Skeletal muscle tissue (tissue), 4 donors: Measurements from ENCODE around the gene FMNL3. TPM values are rescaled to one million over a fixed set of nuclear protein-coding genes. Genes with fewer than 3 reads are reported as not detected.
"Not testable (repeated sequence)": the region's sequence is repeated elsewhere in the genome, so short reads cannot be mapped to it uniquely, and the experiment has no call there.

Experiments
- H3K27ac ChIP-seq: one replicate; pipeline ENCODE4 v1.7.0; 2013; ENCODE audit warnings: mild to moderate bottlenecking, low read depth, low read length, inconsistent platforms
- H3K27me3 ChIP-seq, 3 donors: one replicate each; pipeline ENCODE4 v1.7.0; 2013; ENCODE audit warnings: low read length in 3 of 3; ENCODE audit not compliant: control insufficient read depth in 3 of 3, insufficient read depth in 3 of 3
- H3K36me3 ChIP-seq, 3 donors: one replicate each; pipeline ENCODE4 v1.7.0; 2013; ENCODE audit warnings: low read length in 3 of 3; ENCODE audit not compliant: control insufficient read depth in 3 of 3, insufficient read depth in 3 of 3
- H3K4me1 ChIP-seq, 3 donors: one replicate each; pipeline ENCODE4 v1.7.0; 2013; ENCODE audit warnings: low read length in 3 of 3, mild to moderate bottlenecking in 3 of 3; ENCODE audit not compliant: control insufficient read depth in 3 of 3, insufficient read depth in 3 of 3
- H3K4me3 ChIP-seq, 3 donors: one replicate each; pipeline ENCODE4 v1.7.0; 2013; ENCODE audit warnings: low read length in 3 of 3
- H3K9ac ChIP-seq, 3 donors: one replicate each; pipeline ENCODE4 v1.7.0; 2013; ENCODE audit warnings: low read length in 3 of 3, mild to moderate bottlenecking in 3 of 3, moderate library complexity in 2 of 3, low read depth in 1 of 3
- H3K9me3 ChIP-seq, 3 donors: one replicate each; pipeline ENCODE4 v1.7.0; 2013; ENCODE audit warnings: low read length in 3 of 3; ENCODE audit not compliant: control insufficient read depth in 3 of 3
- total RNA-seq: library from RNA; depleted of rRNA; stranded (reverse); fragments of >200 nt; gene quantifications from one replicate; pipeline ENCODE4 v1.2.3, GENCODE V29; 2014
- donor health status: Osteomylitis.

The FMNL3 gene
- total RNA-seq, 1 donor from 2014 or later, result 19.3 TPM

DNA sequence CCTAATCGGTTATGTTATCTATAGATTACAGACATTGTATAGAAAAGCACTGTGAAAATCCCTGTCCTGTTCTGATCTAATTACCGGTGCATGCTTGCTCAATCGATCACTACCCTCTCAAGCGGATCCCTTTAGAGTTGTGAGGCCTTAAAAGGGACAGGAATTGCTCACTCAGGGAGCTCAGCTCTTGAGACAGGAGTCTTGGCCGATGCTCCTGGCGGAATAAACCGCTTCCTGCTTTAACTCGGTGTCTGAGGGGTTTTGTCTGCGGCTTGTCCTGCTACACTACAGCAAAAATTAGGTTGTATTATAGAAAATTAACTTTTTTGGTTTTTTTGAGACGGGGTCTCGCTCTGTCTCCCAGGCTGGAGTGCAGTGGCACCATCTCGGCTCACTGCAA, 33.1 kb upstream of the FMNL3 start:
- not testable (repeated sequence) for H3K27ac ChIP-seq, H3K9ac ChIP-seq, H3K27me3 ChIP-seq, H3K9me3 ChIP-seq, H3K4me3 ChIP-seq, H3K36me3 ChIP-seq
- H3K4me1 ChIP-seq, result peaks cover 25 to 30% (median 25%) of the 10 kb centered on the region in 3 donors

DNA sequence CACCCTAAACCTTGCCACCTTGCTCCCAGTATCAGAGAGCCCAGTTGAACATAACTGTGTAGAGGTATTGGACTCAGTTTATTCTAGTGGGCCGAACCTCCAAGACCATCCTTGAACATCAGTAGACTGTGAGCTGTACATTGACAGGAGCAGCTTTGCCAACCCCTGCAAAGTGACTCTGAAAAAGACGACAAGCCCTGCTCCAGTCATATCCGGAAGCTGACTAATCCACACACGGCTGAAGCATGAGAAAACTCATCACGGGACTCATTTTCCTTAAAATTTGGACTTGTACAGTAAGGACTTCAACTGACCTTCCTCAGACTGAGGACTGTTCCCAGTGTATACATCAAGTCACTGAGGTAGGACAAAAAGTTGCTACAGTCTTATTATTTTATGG, 31.5 kb upstream of the FMNL3 start:
- H3K36me3 ChIP-seq, H3K9ac ChIP-seq: not testable (repeated sequence)

DNA sequence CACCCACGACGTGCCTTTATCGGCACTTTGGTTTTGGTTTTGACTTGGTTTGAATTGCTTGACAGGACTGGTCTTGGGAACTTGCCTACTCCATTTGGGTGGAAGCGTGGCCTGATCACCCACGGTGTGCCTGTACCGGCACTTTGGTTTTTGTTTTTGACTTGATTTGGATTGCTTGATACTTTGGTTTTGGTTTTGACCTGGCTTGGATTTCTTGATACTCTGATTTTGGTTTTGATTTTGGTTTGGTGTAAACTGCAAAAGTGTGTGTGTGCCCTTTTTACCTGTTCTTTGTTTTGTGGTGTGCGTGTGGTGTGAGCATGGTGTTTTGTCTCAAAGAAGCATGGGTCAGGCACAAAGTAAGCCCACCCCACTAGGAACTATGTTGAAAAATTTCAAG, 27.7 kb upstream of the FMNL3 start:
- not testable (repeated sequence) for H3K9ac ChIP-seq, H3K36me3 ChIP-seq, H3K27me3 ChIP-seq, H3K9me3 ChIP-seq, H3K4me3 ChIP-seq, H3K4me1 ChIP-seq, H3K27ac ChIP-seq

More for the DNA sequence above, 31.5 kb upstream of the FMNL3 start:
- peaks cover 12 to 17% (median 15%) of the 10 kb centered on the region in 3 donors for H3K4me1 ChIP-seq
- not testable (repeated sequence) for H3K9me3 ChIP-seq, H3K27me3 ChIP-seq, H3K4me3 ChIP-seq, H3K27ac ChIP-seq

DNA sequence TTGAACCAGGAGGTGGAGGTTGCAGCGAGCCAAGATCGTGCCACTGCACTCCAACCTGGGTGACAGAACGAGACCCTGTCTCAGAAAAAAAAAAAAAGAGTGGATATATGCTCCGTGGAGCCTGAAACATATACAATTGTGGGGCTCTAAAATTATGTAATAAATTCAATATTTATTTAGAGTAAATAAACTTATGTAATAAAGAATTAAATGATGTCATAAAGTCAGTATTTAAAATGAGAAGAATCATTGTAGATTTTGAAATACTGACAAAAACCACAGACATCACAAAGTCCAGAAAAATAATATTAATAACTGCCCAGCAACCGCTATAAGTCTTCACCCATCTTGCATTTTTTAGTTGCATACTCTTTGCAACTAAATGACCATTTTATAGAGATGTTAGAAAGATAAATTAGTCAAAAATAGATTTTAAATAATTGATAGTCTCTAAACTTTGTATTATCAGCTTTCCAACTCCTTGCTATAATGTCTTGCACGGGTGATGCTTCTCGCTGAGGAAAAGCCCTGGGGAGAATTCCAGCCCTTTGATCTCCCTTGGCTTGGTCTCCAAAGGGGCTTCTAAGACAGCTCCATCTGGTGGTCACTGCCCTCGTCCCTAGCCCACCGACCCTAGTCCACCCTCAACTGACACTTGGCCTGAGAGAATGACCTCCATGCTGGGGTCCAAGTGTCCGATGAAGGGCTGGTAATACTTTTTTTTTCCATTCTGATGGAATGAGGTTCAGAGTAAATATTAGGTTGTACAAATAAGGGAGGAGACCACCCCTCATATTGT, 26.2 kb upstream of the FMNL3 start:
- Histone ChIP-seq H3K4me3 (no peak overlapping the region), H3K9me3 (no peaks in the 10 kb centered on the region), H3K9ac (no peak overlapping the region), H3K27ac (no peak overlapping the region), H3K36me3 (no peaks in the 10 kb centered on the region), H3K4me1 (no peaks in the 10 kb centered on the region), H3K27me3 (no peaks in the 10 kb centered on the region)

- Histone ChIP-seq H3K27ac (no peak overlapping the region), H3K9ac (no peak overlapping the region), H3K36me3 (no peaks in the 10 kb centered on the region), H3K4me1 (no peaks in the 10 kb centered on the region), H3K27me3 (no peaks in the 10 kb centered on the region), H3K4me3 (no peak overlapping the region), H3K9me3 (no peaks in the 10 kb centered on the region)
Observed at GRCh38 chr12:49730568-49731101, 23.4 kb upstream of the FMNL3 start.

- no peak overlapping the region for H3K27ac ChIP-seq
- H3K9ac ChIP-seq, result no peak overlapping the region
- no peaks in the 10 kb centered on the region for H3K9me3 ChIP-seq
- H3K36me3 ChIP-seq, result no peaks in the 10 kb centered on the region
- no peaks in the 10 kb centered on the region for H3K4me1 ChIP-seq
- no peak overlapping the region for H3K4me3 ChIP-seq
- H3K27me3 ChIP-seq, result peaks cover 0 to 3% (median 0%) of the 10 kb centered on the region in 3 donors
Observed at GRCh38 chr12:49730050-49730449, 22.8 kb upstream of the FMNL3 start.

DNA sequence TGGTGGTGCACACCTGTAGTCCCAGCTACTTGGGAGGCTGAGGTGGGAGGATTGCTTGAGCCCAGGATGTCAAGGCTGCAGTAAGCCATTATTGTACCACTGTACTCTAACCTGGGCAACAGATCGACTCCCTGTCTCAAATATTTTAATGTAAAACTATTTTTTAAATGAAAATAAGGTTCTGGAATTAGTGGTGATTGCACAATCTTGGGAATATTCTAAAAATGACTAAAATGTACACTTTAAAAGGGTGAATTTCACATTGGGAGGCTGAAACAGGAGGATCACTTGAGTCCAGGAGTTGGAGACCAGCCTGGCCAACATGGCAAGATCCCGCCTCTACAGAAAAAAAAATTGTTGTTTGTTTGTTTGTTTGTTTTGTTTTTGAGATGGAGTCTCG, 21.2 kb upstream of the FMNL3 start:
- H3K4me1 ChIP-seq, result no peaks in the 10 kb centered on the region

DNA sequence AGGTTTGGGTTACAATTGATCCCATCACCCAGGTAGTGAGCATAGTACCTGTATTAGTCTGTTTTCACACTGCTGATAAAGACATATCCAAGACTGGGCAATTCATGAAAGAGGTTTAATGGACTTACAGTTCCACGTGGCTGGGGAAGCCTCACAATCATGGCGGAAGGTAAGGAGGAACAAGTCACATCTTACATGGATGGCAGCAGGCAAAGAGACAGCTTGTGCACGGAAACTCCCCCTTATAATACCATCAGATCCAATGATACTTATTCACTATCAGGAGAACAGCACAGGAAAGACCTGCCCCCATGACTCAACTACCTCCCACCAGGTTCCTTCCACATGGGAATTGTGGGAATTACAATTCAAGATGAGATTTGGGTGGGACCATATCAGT, 14.2 kb upstream of the FMNL3 start:
- not testable (repeated sequence) for H3K4me1 ChIP-seq, H3K9ac ChIP-seq, H3K4me3 ChIP-seq, H3K27me3 ChIP-seq, H3K27ac ChIP-seq, H3K9me3 ChIP-seq, H3K36me3 ChIP-seq

More for the DNA sequence above, 21.2 kb upstream of the FMNL3 start:
- Histone ChIP-seq H3K9me3 (no peaks in the 10 kb centered on the region), H3K4me3 (no peak overlapping the region), H3K36me3 (no peaks in the 10 kb centered on the region), H3K27me3 (peaks cover 0 to 3% (median 0%) of the 10 kb centered on the region in 3 donors), H3K27ac (no peak overlapping the region), H3K9ac (no peak overlapping the region)

GRCh38 chr12:49720214-49720613, 13.0 kb upstream of the FMNL3 start:
- H3K9me3 ChIP-seq, result no peaks in the 10 kb centered on the region
- no peak overlapping the region for H3K9ac ChIP-seq
- H3K27ac ChIP-seq, result no peak overlapping the region
- H3K4me1 ChIP-seq, result no peaks in the 10 kb centered on the region
- no peaks in the 10 kb centered on the region for H3K36me3 ChIP-seq
- no peak overlapping the region for H3K4me3 ChIP-seq
- peaks cover 0 to 3% (median 0%) of the 10 kb centered on the region in 3 donors for H3K27me3 ChIP-seq

DNA sequence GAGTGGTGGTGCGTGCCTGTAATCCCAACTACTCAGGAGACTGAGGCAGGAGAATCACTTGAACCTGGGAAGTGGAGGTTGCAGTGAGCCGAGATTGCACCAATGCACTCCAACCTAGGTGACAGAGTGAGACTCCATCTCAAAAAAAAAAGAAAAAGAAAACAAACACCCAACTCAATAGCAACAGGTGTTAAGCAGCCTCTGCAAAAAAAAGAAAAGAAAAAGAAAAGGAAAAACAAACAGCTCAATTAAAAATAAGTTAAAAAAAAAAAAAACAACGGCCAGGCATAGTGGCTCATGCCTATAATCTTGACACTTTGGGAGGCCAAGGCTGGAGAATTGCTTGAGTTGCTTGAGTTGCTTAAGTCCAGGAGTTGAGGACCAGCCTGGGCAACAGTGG, 10.6 kb upstream of the FMNL3 start:
- H3K9me3 ChIP-seq, H3K27me3 ChIP-seq, H3K4me1 ChIP-seq, H3K4me3 ChIP-seq, H3K27ac ChIP-seq, H3K36me3 ChIP-seq, H3K9ac ChIP-seq: not testable (repeated sequence)
